Hepatocyte (in vitro differentiated cells): ENCODE measurements around the gene KLHL5. TPM values are rescaled to one million over a fixed set of nuclear protein-coding genes. Genes with fewer than 3 reads are reported as not detected.

ENCODE experiments used
- DNase-seq: peaks from one replicate; pipeline ENCODE4 v3.0.0-alpha.2; 2016; ENCODE audit warnings: low spot score
- H2AFZ ChIP-seq: fragments of 200-600 bp; sonication (generic); 2 replicates; pipeline ENCODE4 v1.6.0; 2016; ENCODE audit warnings: antibody characterized with exemption, mild to moderate bottlenecking
- H3K27ac ChIP-seq: fragments of 200-600 bp; sonication (generic); 2 replicates; pipeline ENCODE4 v1.5.1; 2016; ENCODE audit warnings: mild to moderate bottlenecking
- H3K27me3 ChIP-seq: fragments of 200-600 bp; sonication (generic); 2 replicates; pipeline ENCODE4 v1.6.1; 2016
- H3K36me3 ChIP-seq: fragments of 200-600 bp; sonication (generic); replicated peaks from 2 replicates; pipeline ENCODE4 v1.5.1; 2016; ENCODE audit warnings: low read depth; ENCODE audit not compliant: insufficient read depth
- H3K4me1 ChIP-seq: fragments of 200-600 bp; sonication (generic); 2 replicates; pipeline ENCODE4 v1.5.1; 2016; ENCODE audit warnings: mild to moderate bottlenecking, moderate library complexity; ENCODE audit not compliant: insufficient read depth
- H3K4me2 ChIP-seq: fragments of 200-600 bp; sonication (generic); 2 replicates; pipeline ENCODE4 v1.6.0; 2016
- H3K4me3 ChIP-seq: fragments of 200-600 bp; sonication (generic); 2 replicates; pipeline ENCODE4 v1.5.1; 2016; ENCODE audit warnings: mild to moderate bottlenecking
- H3K79me2 ChIP-seq: fragments of 200-600 bp; sonication (generic); 2 replicates; pipeline ENCODE4 v1.6.0; 2017; ENCODE audit warnings: mild to moderate bottlenecking
- H3K9me2 ChIP-seq: fragments of 200-600 bp; sonication (generic); replicated peaks from 2 replicates; pipeline ENCODE4 v1.6.0; 2017; ENCODE audit warnings: mild to moderate bottlenecking; ENCODE audit not compliant: insufficient read depth
- H3K9me3 ChIP-seq: fragments of 200-600 bp; sonication (generic); 2 replicates; pipeline ENCODE4 v1.5.1; 2016; ENCODE audit warnings: low read depth, mild to moderate bottlenecking
- H4K20me1 ChIP-seq: fragments of 200-600 bp; sonication (generic); 2 replicates; pipeline ENCODE4 v1.6.0; 2016; ENCODE audit warnings: mild to moderate bottlenecking; ENCODE audit not compliant: insufficient read depth, poor library complexity, severe bottlenecking
- CTCF ChIP-seq: fragments of 200-600 bp; sonication (generic); IDR thresholded peaks from 2 replicates; pipeline ENCODE4 v1.5.1; 2016; ENCODE audit warnings: antibody characterized with exemption, mild to moderate bottlenecking; ENCODE audit not compliant: poor library complexity
- EZH2 ChIP-seq: fragments of 200-600 bp; sonication (generic); IDR thresholded peaks from 2 replicates; pipeline ENCODE4 v1.6.1; 2016; ENCODE audit warnings: antibody characterized with exemption, mild to moderate bottlenecking, borderline replicate concordance
- EZH2phosphoT487 ChIP-seq: fragments of 200-600 bp; sonication (generic); IDR thresholded peaks from one replicate; pipeline ENCODE4 v1.6.1; 2018; ENCODE audit warnings: antibody characterized with exemption, mild to moderate bottlenecking, low read depth, moderate library complexity; ENCODE audit not compliant: unreplicated experiment, severe bottlenecking
- WGBS: methylation state at CpG from one replicate; pipeline ENCODE4 v1.1.6; 2016; ENCODE audit warnings: low lambda C conversion rate; ENCODE audit errors: missing lambda C conversion rate; 5-methylcytosine and 5-hydroxymethylcytosine counted together
- polyA plus RNA-seq: library from polyadenylated mRNA; unstranded; fragments of >200 nt; fragmentation: Nextera tagmentation; extraction: Ambion mirVana; gene quantifications from 2 replicates; pipeline ENCODE4 v1.2.1, GENCODE V29; 2016
- total RNA-seq: library from RNA; depleted of rRNA; stranded (reverse); fragments of >200 nt; gene quantifications from 2 replicates; pipeline ENCODE4 v1.2.3, GENCODE V29; 2014

KLHL5 gene
- total and polyA plus RNA-seq, 2 experiments from 2014 or later: 30.2 to 58.3 TPM

- Histone ChIP-seq H3K9me2 (no peaks in the 10 kb centered on the region), H3K79me2 (no peaks in the 10 kb centered on the region), H3K36me3 (no peaks in the 10 kb centered on the region), H3K4me3 (no peak overlapping the region), H2AFZ (no peak overlapping the region), H3K4me2 (no peak overlapping the region), H3K27ac (no peak overlapping the region), H4K20me1 (no peaks in the 10 kb centered on the region), H3K4me1 (no peaks in the 10 kb centered on the region), H3K27me3 (no peaks in the 10 kb centered on the region), H3K9me3 (no peaks in the 10 kb centered on the region)
- 86% methylated on average over 5 of the region's 5 CpGs for WGBS
- DNase-seq: no peak
- TF ChIP-seq EZH2 (no peak), EZH2phosphoT487 (no peak), CTCF (no peak)
Measured at GRCh38 chr4:39097290-39097689, 35.3 kb downstream of the KLHL5 start.

- DNase-seq: no peak
- no peaks in the 10 kb centered on the region for H3K4me1 ChIP-seq
- no peaks in the 10 kb centered on the region for H3K36me3 ChIP-seq
- TF ChIP-seq EZH2 (no peak), CTCF (no peak), EZH2phosphoT487 (no peak)
- no peaks in the 10 kb centered on the region for H3K9me2 ChIP-seq
- no peak overlapping the region for H3K4me2 ChIP-seq
- H3K27ac ChIP-seq: no peak overlapping the region
- no peaks in the 10 kb centered on the region for H3K9me3 ChIP-seq
- no peak overlapping the region for H2AFZ ChIP-seq
- H3K4me3 ChIP-seq: no peak overlapping the region
- no peaks in the 10 kb centered on the region for H3K27me3 ChIP-seq
- 93% methylated on average over 7 of the region's 7 CpGs for WGBS
- no peaks in the 10 kb centered on the region for H4K20me1 ChIP-seq
- no peaks in the 10 kb centered on the region for H3K79me2 ChIP-seq
Measured at GRCh38 chr4:39102297-39102696, 40.3 kb downstream of the KLHL5 start.

GRCh38 chr4:39103291-39103690 lies 41.3 kb downstream of the KLHL5 start:
- Histone ChIP-seq H3K4me3 (no peak overlapping the region), H3K4me2 (no peak overlapping the region)
- 93% methylated on average over 6 of the region's 6 CpGs for WGBS

More at GRCh38 chr4:39103291-39103690, 41.3 kb downstream of the KLHL5 start:
- H3K27me3 ChIP-seq: no peaks in the 10 kb centered on the region
- H3K9me2 ChIP-seq: no peaks in the 10 kb centered on the region
- no peaks in the 10 kb centered on the region for H3K4me1 ChIP-seq
- DNase-seq: no peak
- H3K36me3 ChIP-seq: no peaks in the 10 kb centered on the region
- H4K20me1 ChIP-seq: no peaks in the 10 kb centered on the region
- H3K27ac ChIP-seq: no peak overlapping the region
- no peak overlapping the region for H2AFZ ChIP-seq
- H3K9me3 ChIP-seq: no peaks in the 10 kb centered on the region
- H3K79me2 ChIP-seq: no peaks in the 10 kb centered on the region
- TF ChIP-seq EZH2 (no peak), CTCF (no peak), EZH2phosphoT487 (no peak)
